CD14-positive monocyte (primary cell): Measurements from ENCODE around the gene CYP39A1. TPM values are rescaled to one million over a fixed set of nuclear protein-coding genes. Genes with fewer than 3 reads are reported as not detected.

Experiments
- DNase-seq, 3 donors: peaks; one replicate each; pipeline ENCODE4 v3.0.0-alpha.2; 2011 to 2022
- H2AFZ ChIP-seq: 2 replicates; pipeline ENCODE4 v1.6.0; 2012; ENCODE audit warnings: mild to moderate bottlenecking, low read depth, low read length, inconsistent platforms; ENCODE audit not compliant: insufficient read depth, poor library complexity, severe bottlenecking
- H3K27ac ChIP-seq, 2 donors: 1 replicate in 1 of 2; 2 replicates in 1 of 2; pipeline ENCODE4 v1.5.1; 2012 to 2013; ENCODE audit warnings: low read length in 2 of 2, control low read depth in 1 of 2, inconsistent platforms in 1 of 2, low read depth in 1 of 2, mild to moderate bottlenecking in 1 of 2
- H3K27me3 ChIP-seq, 2 donors: one replicate each; pipeline versions ENCODE4 v1.6.0 to v1.6.1; 2011 to 2013; ENCODE audit warnings: low read length in 2 of 2; ENCODE audit not compliant: control insufficient read depth in 2 of 2, insufficient read depth in 2 of 2
- H3K36me3 ChIP-seq, 2 donors: replicated peaks in 1 of 2; 1 replicate in 1 of 2; 2 replicates in 1 of 2; pipeline versions ENCODE4 v1.5.1 to v1.6.1; 2012 to 2013; ENCODE audit warnings: low read length in 2 of 2, control low read depth in 1 of 2, inconsistent platforms in 1 of 2, mild to moderate bottlenecking in 1 of 2; ENCODE audit not compliant: insufficient read depth in 2 of 2, control insufficient read depth in 1 of 2
- H3K4me1 ChIP-seq, 2 donors: 1 replicate in 1 of 2; 2 replicates in 1 of 2; pipeline versions ENCODE4 v1.5.1 to v1.6.1; 2012 to 2013; ENCODE audit warnings: low read length in 2 of 2, control low read depth in 1 of 2, inconsistent platforms in 1 of 2, mild to moderate bottlenecking in 1 of 2, moderate library complexity in 1 of 2; ENCODE audit not compliant: insufficient read depth in 2 of 2, control insufficient read depth in 1 of 2
- H3K4me2 ChIP-seq: replicated peaks from 2 replicates; pipeline ENCODE3; 2012; ENCODE audit warnings: low read length, moderate library complexity, mild to moderate bottlenecking; ENCODE audit not compliant: poor library complexity, severe bottlenecking; ENCODE audit errors: extremely low read depth
- H3K4me3 ChIP-seq, 3 experiments: fragments of 200-600 bp in 1 of 3; sonication (generic) in 1 of 3; replicated peaks in 1 of 3; 1 replicate in 2 of 3; 2 replicates in 1 of 3; pipeline ENCODE4 v1.5.1; 2011 to 2013; ENCODE audit warnings: low read length in 3 of 3, mild to moderate bottlenecking in 3 of 3, control low read depth in 2 of 3, low read depth in 2 of 3, inconsistent platforms in 1 of 3, moderate library complexity in 1 of 3
- H3K79me2 ChIP-seq: 2 replicates; pipeline ENCODE4 v1.6.0; 2012; ENCODE audit warnings: mild to moderate bottlenecking, control low read depth, inconsistent platforms, low read length, moderate library complexity; ENCODE audit not compliant: insufficient read depth
- H3K9ac ChIP-seq: 2 replicates; pipeline ENCODE4 v1.6.0; 2017; ENCODE audit warnings: low read length, mild to moderate bottlenecking; ENCODE audit not compliant: insufficient read depth, poor library complexity, severe bottlenecking
- H3K9me3 ChIP-seq, 2 donors: replicated peaks in 1 of 2; 1 replicate in 1 of 2; 2 replicates in 1 of 2; pipeline versions ENCODE4 v1.5.1 to v1.6.1; 2012 to 2013; ENCODE audit warnings: low read length in 2 of 2, control low read depth in 1 of 2; ENCODE audit not compliant: control insufficient read depth in 1 of 2, insufficient read depth in 1 of 2
- H4K20me1 ChIP-seq: 2 replicates; pipeline ENCODE4 v1.6.0; 2012; ENCODE audit warnings: mild to moderate bottlenecking, low read length, control low read depth, moderate library complexity; ENCODE audit not compliant: insufficient read depth
- H3K27ac Mint-ChIP-seq, 7 donors: one replicate each; pipeline ENCODE4 v1.8.0; 2020; ENCODE audit warnings: mild to moderate bottlenecking in 7 of 7, mixed read lengths in 7 of 7, moderate library complexity in 6 of 7, inconsistent platforms in 2 of 7
- H3K27me3 Mint-ChIP-seq, 3 donors: one replicate each; pipeline ENCODE4 v1.8.0; 2021 to 2022; ENCODE audit warnings: low read depth in 3 of 3, mild to moderate bottlenecking in 3 of 3, mixed read lengths in 3 of 3, moderate library complexity in 3 of 3, inconsistent platforms in 1 of 3
- H3K36me3 Mint-ChIP-seq, 2 donors: one replicate each; pipeline ENCODE4 v1.8.0; 2020; ENCODE audit warnings: mixed read lengths in 2 of 2, inconsistent platforms in 1 of 2, mild to moderate bottlenecking in 1 of 2
- H3K4me1 Mint-ChIP-seq: one replicate; pipeline ENCODE4 v1.8.0; 2020; ENCODE audit warnings: mild to moderate bottlenecking, mixed read lengths
- H3K4me3 Mint-ChIP-seq, 2 donors: one replicate each; pipeline ENCODE4 v1.8.0; 2020; ENCODE audit warnings: mild to moderate bottlenecking in 2 of 2, mixed read lengths in 2 of 2, moderate library complexity in 1 of 2
- H3K9me3 Mint-ChIP-seq, 7 donors: one replicate each; pipeline ENCODE4 v1.8.0; 2020 to 2022; ENCODE audit warnings: mixed read lengths in 7 of 7, mild to moderate bottlenecking in 6 of 7, moderate library complexity in 6 of 7, inconsistent platforms in 2 of 7
- WGBS: methylation state at CpG from one replicate; pipeline ENCODE4 v1.1.5; 2013; ENCODE audit warnings: missing lambda C conversion rate; ENCODE audit not compliant: insufficient coverage; 5-methylcytosine and 5-hydroxymethylcytosine counted together
- intact Hi-C, 2 donors: fragments of 100-400 bp; cut with micrococcal nuclease; formaldehyde crosslinking; loops; one replicate each; pipeline versions ENCODE4 v1.15.0 to v1.15.1; 2023
- polyA plus RNA-seq, 3 donors: library from polyadenylated mRNA; depleted of rRNA in 1 of 3; unstranded in 2 of 3; stranded (reverse) in 1 of 3; fragments of 300-500 nt in 2 of 3; fragments of >200 nt in 1 of 3; fragmentation: Illumina TruSeq in 2 of 3; gene quantifications; 1 replicate in 2 of 3; 2 replicates in 1 of 3; pipeline ENCODE4 v1.2.3, GENCODE V29; 2012 to 2021
- TF ChIP-seq, protein P1 (sequence below): fragments of 200-600 bp; IDR thresholded peaks from one replicate; pipeline ENCODE4 v1.8.0; 2022; ENCODE audit warnings: antibody characterized with exemption, mild to moderate bottlenecking

CYP39A1 gene
- polyA plus RNA-seq, 3 donors: not detected

DNA sequence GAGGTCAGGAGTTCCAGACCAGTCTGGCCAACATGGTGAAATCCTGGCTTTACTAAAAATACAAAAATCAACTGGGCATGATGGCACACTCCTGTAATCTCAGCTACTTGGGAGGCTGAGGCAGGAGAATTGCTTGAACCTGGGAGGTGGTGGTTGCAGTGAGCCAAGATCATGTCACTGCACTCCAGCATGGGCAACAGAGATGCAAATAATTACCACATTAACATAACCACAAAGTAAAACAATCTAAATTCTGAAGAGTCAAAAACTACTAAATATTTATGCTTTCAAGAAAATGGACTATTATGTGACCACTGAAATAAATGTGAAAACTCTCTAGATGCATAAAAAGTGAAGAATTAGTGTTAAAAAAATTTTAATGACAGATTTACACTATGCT lies 59.9 kb downstream of the CYP39A1 start:
- no peak overlapping the region for H2AFZ ChIP-seq
- H3K4me3 ChIP-seq: no peak overlapping the region
- H3K79me2 ChIP-seq: no peaks in the 10 kb centered on the region
- H3K9me3 Mint-ChIP-seq: peaks cover 0 to 4% (median 0%) of the 10 kb centered on the region in 7 donors
- H3K27me3 ChIP-seq: no peaks in the 10 kb centered on the region
- no peaks in the 10 kb centered on the region for H3K4me1 Mint-ChIP-seq
- no peaks in the 10 kb centered on the region for H3K36me3 ChIP-seq
- no peaks in the 10 kb centered on the region for H4K20me1 ChIP-seq
- DNase-seq: no peak
- H3K4me1 ChIP-seq: no peaks in the 10 kb centered on the region
- no peaks in the 10 kb centered on the region for H3K36me3 Mint-ChIP-seq
- H3K27ac ChIP-seq: no peak overlapping the region
- peaks cover 0 to 5% (median 0%) of the 10 kb centered on the region in 3 donors for H3K27me3 Mint-ChIP-seq
- TF ChIP-seq, protein P1, sequence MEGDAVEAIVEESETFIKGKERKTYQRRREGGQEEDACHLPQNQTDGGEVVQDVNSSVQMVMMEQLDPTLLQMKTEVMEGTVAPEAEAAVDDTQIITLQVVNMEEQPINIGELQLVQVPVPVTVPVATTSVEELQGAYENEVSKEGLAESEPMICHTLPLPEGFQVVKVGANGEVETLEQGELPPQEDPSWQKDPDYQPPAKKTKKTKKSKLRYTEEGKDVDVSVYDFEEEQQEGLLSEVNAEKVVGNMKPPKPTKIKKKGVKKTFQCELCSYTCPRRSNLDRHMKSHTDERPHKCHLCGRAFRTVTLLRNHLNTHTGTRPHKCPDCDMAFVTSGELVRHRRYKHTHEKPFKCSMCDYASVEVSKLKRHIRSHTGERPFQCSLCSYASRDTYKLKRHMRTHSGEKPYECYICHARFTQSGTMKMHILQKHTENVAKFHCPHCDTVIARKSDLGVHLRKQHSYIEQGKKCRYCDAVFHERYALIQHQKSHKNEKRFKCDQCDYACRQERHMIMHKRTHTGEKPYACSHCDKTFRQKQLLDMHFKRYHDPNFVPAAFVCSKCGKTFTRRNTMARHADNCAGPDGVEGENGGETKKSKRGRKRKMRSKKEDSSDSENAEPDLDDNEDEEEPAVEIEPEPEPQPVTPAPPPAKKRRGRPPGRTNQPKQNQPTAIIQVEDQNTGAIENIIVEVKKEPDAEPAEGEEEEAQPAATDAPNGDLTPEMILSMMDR: no peak
- no peak overlapping the region for H3K4me3 Mint-ChIP-seq
- H3K9me3 ChIP-seq: no peaks in the 10 kb centered on the region
- intact Hi-C loops: no loop called here
- no peak overlapping the region for H3K4me2 ChIP-seq
- H3K27ac Mint-ChIP-seq: no peak overlapping the region
- H3K9ac ChIP-seq: no peak overlapping the region

DNA sequence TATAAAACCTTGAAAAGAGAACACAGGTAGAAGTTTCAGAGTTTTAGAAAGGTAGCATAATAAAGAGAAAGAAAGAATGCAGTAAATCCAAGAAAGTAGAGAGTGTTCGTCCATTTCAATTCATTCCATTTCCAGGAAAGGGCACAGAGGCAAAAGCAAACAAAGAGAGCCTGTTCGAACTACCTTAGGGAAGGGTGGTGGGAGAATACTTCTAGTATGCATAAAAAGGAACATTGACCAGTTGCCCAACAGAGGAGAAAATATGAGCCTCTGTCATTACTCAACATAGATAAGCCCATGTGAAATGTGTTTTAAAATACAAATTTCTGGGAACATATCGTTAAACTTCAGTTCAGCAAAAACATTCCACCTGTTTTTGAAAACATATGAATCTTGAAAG lies 60.6 kb downstream of the CYP39A1 start:
- Histone ChIP-seq H3K4me3 (no peak overlapping the region), H2AFZ (no peak overlapping the region), H3K9ac (no peak overlapping the region), H3K27me3 (no peaks in the 10 kb centered on the region), H4K20me1 (no peaks in the 10 kb centered on the region), H3K36me3 (no peaks in the 10 kb centered on the region), H3K9me3 (no peaks in the 10 kb centered on the region), H3K4me1 (no peaks in the 10 kb centered on the region), H3K4me2 (no peak overlapping the region), H3K27ac (no peak overlapping the region), H3K79me2 (no peaks in the 10 kb centered on the region)
- H3K27ac Mint-ChIP-seq: no peak overlapping the region
- intact Hi-C loops: no loop called here
- no peaks in the 10 kb centered on the region for H3K4me1 Mint-ChIP-seq
- H3K27me3 Mint-ChIP-seq: peaks cover 0 to 5% (median 0%) of the 10 kb centered on the region in 3 donors
- peaks cover 0 to 4% (median 0%) of the 10 kb centered on the region in 7 donors for H3K9me3 Mint-ChIP-seq
- TF ChIP-seq, protein P1: no peak
- no CpG with 5 or more reads among the region's 3 CpGs for WGBS
- H3K36me3 Mint-ChIP-seq: no peaks in the 10 kb centered on the region
- DNase-seq: no peak
- no peak overlapping the region for H3K4me3 Mint-ChIP-seq
